HG02623 (cell line): ENCODE data around the gene RASSF5.

Experiments used
- ATAC-seq: cut with Tn5 transposase; IDR thresholded peaks from one replicate; pipeline ENCODE4 v1.9.1; 2021; ENCODE audit warnings: moderate library complexity; ENCODE audit not compliant: unreplicated experiment

Gene RASSF5

GRCh38 chr1:206513312-206514111 lies 6.2 kb downstream of the RASSF5 start:
- ATAC-seq: no peak

- ATAC-seq: no peak
These were observed 7.6 kb downstream of the RASSF5 start for GRCh38 chr1:206514813-206515387.

GRCh38 chr1:206516728-206516990 lies 9.3 kb downstream of the RASSF5 start:
- no peak for ATAC-seq

- no peak for ATAC-seq
These were observed 10.5 kb downstream of the RASSF5 start for GRCh38 chr1:206517784-206518183.

- ATAC-seq: no peak
These were observed 10.9 kb downstream of the RASSF5 start for GRCh38 chr1:206518206-206518605.

GRCh38 chr1:206518743-206519142 lies 11.4 kb downstream of the RASSF5 start:
- no peak for ATAC-seq

GRCh38 chr1:206521127-206521526 lies 13.8 kb downstream of the RASSF5 start:
- ATAC-seq: no peak

GRCh38 chr1:206521694-206522402 lies 14.5 kb downstream of the RASSF5 start:
- no peak for ATAC-seq

- ATAC-seq: no peak
These were observed 17.5 kb downstream of the RASSF5 start for GRCh38 chr1:206524739-206525364.

GRCh38 chr1:206526064-206526911 lies 19.0 kb downstream of the RASSF5 start:
- no peak for ATAC-seq

- ATAC-seq: no peak
These were observed 22.1 kb downstream of the RASSF5 start for GRCh38 chr1:206529425-206529824.

GRCh38 chr1:206532368-206532767 lies 25.0 kb downstream of the RASSF5 start:
- ATAC-seq: no peak

GRCh38 chr1:206534552-206534951 lies 27.2 kb downstream of the RASSF5 start:
- ATAC-seq: no peak

- no peak for ATAC-seq
These were observed 28.5 kb downstream of the RASSF5 start for GRCh38 chr1:206535853-206536188.

- ATAC-seq: no peak
These were observed 29.8 kb downstream of the RASSF5 start for GRCh38 chr1:206537141-206537540.

GRCh38 chr1:206538086-206538770 lies 30.9 kb downstream of the RASSF5 start:
- no peak for ATAC-seq

GRCh38 chr1:206538901-206539640 lies 31.7 kb downstream of the RASSF5 start:
- no peak for ATAC-seq

GRCh38 chr1:206540044-206540780 lies 32.9 kb downstream of the RASSF5 start:
- no peak for ATAC-seq

GRCh38 chr1:206541236-206541833 lies 34.0 kb downstream of the RASSF5 start:
- no peak for ATAC-seq
